HFF-Myc (cell line): ENCODE data around the gene ACVR1.

Experiments
- DNase-seq: peaks from one replicate; pipeline ENCODE4 v3.0.0-alpha.2; 2011; ENCODE audit warnings: low read depth; ENCODE audit errors: extremely low read depth
- H3K4me3 ChIP-seq: replicated peaks from 2 replicates; pipeline ENCODE4 v1.5.1; 2011; ENCODE audit warnings: low read depth, mild to moderate bottlenecking, control low read depth, low read length
- CTCF ChIP-seq: IDR thresholded peaks from 2 replicates; pipeline ENCODE4 v1.5.1; 2012; ENCODE audit warnings: mild to moderate bottlenecking, low read depth, low read length, control low read depth; ENCODE audit errors: missing control alignments

ACVR1 gene

DNA sequence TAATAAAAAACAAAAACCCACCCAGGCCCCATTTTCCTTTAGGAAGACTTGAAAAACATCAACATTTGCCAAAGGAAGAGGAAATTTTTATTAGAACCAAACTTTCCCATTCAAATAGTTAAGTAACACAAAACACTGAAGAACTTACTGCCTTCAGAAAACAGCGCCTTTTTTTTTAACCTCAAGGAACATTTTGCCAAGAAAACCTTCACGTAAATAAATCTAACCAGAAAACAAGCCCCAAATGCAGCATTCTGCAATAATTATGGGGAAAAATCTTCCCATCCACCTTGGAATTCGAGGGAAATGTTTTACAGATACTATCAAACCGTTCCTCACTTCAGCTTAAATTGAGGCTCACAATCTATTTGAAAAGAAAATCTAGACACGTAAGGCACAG is 56.4 kb downstream of the ACVR1 start:
- no peak for DNase-seq
- H3K4me3 ChIP-seq = no peak overlapping the region
- no peak for TF ChIP-seq CTCF

DNA sequence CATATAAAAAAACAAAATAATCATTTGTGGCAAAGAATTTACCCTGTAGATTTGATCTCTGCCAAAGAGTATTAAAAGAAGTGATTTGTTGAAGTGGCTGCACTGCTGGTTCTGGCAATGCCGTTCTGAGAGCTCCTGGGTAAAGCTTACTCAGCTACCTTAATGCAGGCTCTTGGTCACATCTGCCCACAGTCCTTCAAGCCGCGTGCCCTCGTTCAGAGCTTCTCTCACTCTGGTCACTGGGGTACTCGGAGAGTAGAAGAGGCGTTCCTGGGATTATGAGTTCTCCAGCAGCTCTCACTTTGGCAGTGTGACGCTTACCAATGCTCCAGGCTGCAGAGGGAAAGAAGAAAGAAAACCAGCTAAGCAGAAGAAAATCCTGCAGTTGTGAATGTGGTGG is 57.9 kb downstream of the ACVR1 start:
- H3K4me3 ChIP-seq = no peak overlapping the region
- TF ChIP-seq CTCF = no peak
- DNase-seq = no peak

- DNase-seq = no peak
- TF ChIP-seq CTCF = no peak
- no peak overlapping the region for H3K4me3 ChIP-seq
Measured at GRCh38 chr2:157815421-157815820, 60.7 kb downstream of the ACVR1 start.

- TF ChIP-seq CTCF = no peak
- DNase-seq = no peak
- no peak overlapping the region for H3K4me3 ChIP-seq
Measured at GRCh38 chr2:157813467-157813866, 62.7 kb downstream of the ACVR1 start.

DNA sequence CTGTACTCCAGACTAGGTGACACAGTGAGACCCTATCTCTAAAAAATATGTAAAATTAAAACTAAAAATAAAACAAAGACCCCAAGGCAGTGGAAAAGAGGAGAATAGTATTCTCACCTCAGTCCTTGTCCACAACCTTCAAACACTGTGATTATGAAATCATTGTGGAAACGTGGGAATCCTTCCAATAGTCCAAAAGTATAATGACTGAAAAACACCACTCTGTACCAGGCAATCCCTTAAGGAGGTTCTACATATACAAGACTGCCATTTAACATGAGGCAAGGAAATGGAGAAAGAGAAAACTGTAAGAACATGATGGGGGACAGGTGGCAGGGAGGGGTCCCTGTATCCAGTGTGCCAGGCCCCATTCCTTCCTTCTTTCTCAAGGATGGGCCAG is 66.1 kb downstream of the ACVR1 start:
- TF ChIP-seq CTCF = no peak
- no peak overlapping the region for H3K4me3 ChIP-seq
- DNase-seq = no peak

GRCh38 chr2:157809212-157809611 is 66.9 kb downstream of the ACVR1 start:
- H3K4me3 ChIP-seq = no peak overlapping the region
- no peak for DNase-seq
- TF ChIP-seq CTCF = no peak

- DNase-seq = no peak
- TF ChIP-seq CTCF = no peak
- no peak overlapping the region for H3K4me3 ChIP-seq
Measured at GRCh38 chr2:157808421-157808820, 67.7 kb downstream of the ACVR1 start.
